GM12878 (cell line): Measurements from ENCODE around the gene ZC3H8. TPM values are rescaled to one million over a fixed set of nuclear protein-coding genes. Genes with fewer than 3 reads are reported as not detected.

ENCODE experiments used
- ATAC-seq: fragments of 200-7000 bp; cut with Tn5 transposase; 3 replicates; pipeline ENCODE4 v1.9.1; 2020; ENCODE audit warnings: mild to moderate bottlenecking, moderate library complexity
- BruUV-seq: library from RNA; stranded (reverse); fragments of 400-500 nt; replicated peaks from 2 replicates; lab custom pipeline; 2021; lab: Mats Ljungman, UMichigan
- CTCF ChIA-PET: fragments of 300-600 bp; sonication (Branson Sonifier 250); formaldehyde crosslinking; extraction: SDS; loops from one replicate; lab custom pipeline; 2021; ENCODE audit warnings: inconsistent platforms; lab: Yijun Ruan, JAX
- POLR2A ChIA-PET: fragments of 350-600 bp; formaldehyde crosslinking; extraction: SDS; loops from one replicate; lab custom pipeline; 2021; ENCODE audit warnings: inconsistent platforms; lab: Charles Lee
- RAD21 ChIA-PET: fragments of 300-600 bp; sonication (Branson Sonifier 250); formaldehyde crosslinking; loops from one replicate; lab custom pipeline; 2023; ENCODE audit warnings: antibody characterized with exemption; ENCODE audit not compliant: unreplicated experiment; lab: Charles Lee
- SMC1A ChIA-PET: fragments of 300-600 bp; sonication (Branson Sonifier 250); formaldehyde crosslinking; loops from one replicate; lab custom pipeline; 2023; ENCODE audit not compliant: unreplicated experiment, uncharacterized antibody; lab: Charles Lee
- DNase-seq: peaks from one replicate; pipeline ENCODE4 v3.0.0-alpha.2; 2011; ENCODE audit warnings: low read depth, low spot score
- FAIRE-seq: peaks from 3 replicates; lab custom pipeline; 2011; peaks lifted over from hg19 to GRCh38; lab: Jason Lieb, UNC
- H2AFZ ChIP-seq: 2 replicates; pipeline ENCODE4 v1.6.0; 2011; ENCODE audit warnings: low read depth, low read length, control low read depth; ENCODE audit not compliant: control insufficient read depth
- H3K27ac ChIP-seq: 2 replicates; pipeline ENCODE4 v1.5.1; 2011; ENCODE audit warnings: control low read depth; ENCODE audit not compliant: control insufficient read depth, insufficient read depth
- H3K27me3 ChIP-seq, 2 experiments: replicated peaks in 1 of 2; 2 replicates each; pipeline versions ENCODE4 v1.6.0 to v1.6.1; 2011; ENCODE audit warnings: low read length in 1 of 2; ENCODE audit not compliant: control insufficient read depth in 2 of 2, insufficient read depth in 2 of 2
- H3K36me3 ChIP-seq, 2 experiments: 2 replicates each; pipeline ENCODE4 v1.5.1; 2011; ENCODE audit warnings: low read length in 1 of 2; ENCODE audit not compliant: control insufficient read depth in 2 of 2, insufficient read depth in 2 of 2
- H3K4me1 ChIP-seq: 2 replicates; pipeline ENCODE4 v1.6.1; 2011; ENCODE audit warnings: mild to moderate bottlenecking, low read length, moderate library complexity, mixed read lengths; ENCODE audit not compliant: control insufficient read depth, insufficient read depth
- H3K4me2 ChIP-seq: 2 replicates; pipeline ENCODE4 v1.6.0; 2011; ENCODE audit warnings: control low read depth; ENCODE audit not compliant: control insufficient read depth, insufficient read depth
- H3K4me3 ChIP-seq: fragments of 200-600 bp; sonication (generic); 2 replicates; pipeline ENCODE4 v1.5.1; 2016
- H3K79me2 ChIP-seq: 2 replicates; pipeline ENCODE4 v1.6.0; 2011; ENCODE audit warnings: low read length; ENCODE audit not compliant: control insufficient read depth, insufficient read depth
- H3K9ac ChIP-seq: 2 replicates; pipeline ENCODE4 v1.8.0; 2011; ENCODE audit warnings: low read length, control low read depth, mixed read lengths; ENCODE audit not compliant: control insufficient read depth, insufficient read depth
- H3K9me3 ChIP-seq: replicated peaks from 3 replicates; pipeline ENCODE4 v1.5.1; 2011; ENCODE audit warnings: mild to moderate bottlenecking, low read length; ENCODE audit not compliant: control insufficient read depth, insufficient read depth
- H4K20me1 ChIP-seq: 2 replicates; pipeline ENCODE4 v1.6.0; 2011; ENCODE audit not compliant: control insufficient read depth, insufficient read depth
- BCL11A ChIP-seq: IDR thresholded peaks from 2 replicates; pipeline ENCODE4 v1.6.1; 2011; ENCODE audit warnings: low read depth, low read length
- CEBPB ChIP-seq, 2 experiments: fragments of 150-350 bp in 1 of 2; IDR thresholded peaks; 2 replicates each; pipeline ENCODE4 v1.6.1; 2012 to 2014; ENCODE audit warnings: low read depth in 2 of 2, low read length in 2 of 2, borderline replicate concordance in 1 of 2, inconsistent platforms in 1 of 2
- CREM ChIP-seq: IDR thresholded peaks from 2 replicates; pipeline ENCODE4 v1.6.1; 2014; ENCODE audit warnings: antibody characterized with exemption, low read depth
- EGR1 ChIP-seq, 2 experiments: IDR thresholded peaks; 1 replicate in 1 of 2; 2 replicates in 1 of 2; pipeline ENCODE4 v1.6.1; 2011 to 2012; ENCODE audit warnings: low read depth in 2 of 2, low read length in 2 of 2, borderline replicate concordance in 1 of 2, mild to moderate bottlenecking in 1 of 2, moderate library complexity in 1 of 2
- KAT2A ChIP-seq: conservative IDR thresholded peaks from 2 replicates; pipeline ENCODE4 v1.6.1; 2011; ENCODE audit warnings: low read depth, low read length; ENCODE audit not compliant: control insufficient read depth
- MEF2A ChIP-seq: IDR thresholded peaks from 2 replicates; pipeline ENCODE4 v1.6.1; 2011; ENCODE audit warnings: low read depth, mild to moderate bottlenecking, low read length, moderate library complexity; ENCODE audit not compliant: insufficient read depth
- TARDBP ChIP-seq: IDR thresholded peaks from 2 replicates; pipeline ENCODE4 v1.6.1; 2016; ENCODE audit warnings: borderline replicate concordance
- ZSCAN29 ChIP-seq: fragments of 450-650 bp; IDR thresholded peaks from 2 replicates; pipeline ENCODE4 v1.6.1; 2017; ENCODE audit warnings: mild to moderate bottlenecking, moderate library complexity
- WGBS: methylation state at CpG from one replicate; pipeline ENCODE4 v1.1.6; 2016; ENCODE audit warnings: low lambda C conversion rate; ENCODE audit not compliant: insufficient replicate concordance, insufficient coverage; ENCODE audit errors: missing lambda C conversion rate; 5-methylcytosine and 5-hydroxymethylcytosine counted together
- in situ Hi-C: fragments of 300-500 bp; cut with MboI; formaldehyde crosslinking; loops from 9 replicates; pipeline ENCODE4 v1.14.3; 2018; ENCODE audit warnings: mixed read lengths
- intact Hi-C: fragments of 100-400 bp; cut with micrococcal nuclease; formaldehyde crosslinking; loops from one replicate; pipeline ENCODE4 v1.14.2; 2022; ENCODE audit not compliant: unreplicated experiment
- polyA plus RNA-seq, 11 experiments: library from polyadenylated mRNA; depleted of rRNA in 4 of 11; unstranded in 6 of 11; stranded (reverse) in 5 of 11; fragments of >200 nt; fragmentation: Nextera tagmentation in 4 of 11; fragmentation: Illumina TruSeq in 1 of 11; extraction: Ambion mirVana in 4 of 11; extraction: Trizol in 1 of 11; gene quantifications; 1 replicate in 1 of 11; 2 replicates in 10 of 11; pipeline versions ENCODE4 v1.2.1 to v1.2.3, GENCODE V29; 2011 to 2016; ENCODE audit warnings: inconsistent platforms in 2 of 11, missing spikeins in 2 of 11, low read depth in 1 of 11
- total RNA-seq, 4 experiments: library from RNA; depleted of rRNA in 3 of 4; stranded (reverse); fragments of >200 nt in 3 of 4; fragmentation: Illumina TruSeq in 1 of 4; extraction: Trizol in 1 of 4; gene quantifications; 2 replicates each; pipeline versions ENCODE4 v1.2.1 to v1.2.3, GENCODE V29; 2013 to 2021
- TF ChIP-seq, protein P1 (sequence below): fragments of 450-650 bp; IDR thresholded peaks from 2 replicates; pipeline ENCODE4 v1.6.1; 2016; ENCODE audit warnings: mild to moderate bottlenecking
- TF ChIP-seq, protein P2 (sequence below): fragments of 450-650 bp; IDR thresholded peaks from 2 replicates; pipeline ENCODE4 v1.6.1; 2017; ENCODE audit warnings: mild to moderate bottlenecking, moderate library complexity

The ZC3H8 gene
- total and polyA plus RNA-seq, 10 of the 15 experiments (the other 5 are each of a cell fraction or from before 2014, with no cell fraction given) = 9.9 to 28.4 (median 19.5) TPM

DNA sequence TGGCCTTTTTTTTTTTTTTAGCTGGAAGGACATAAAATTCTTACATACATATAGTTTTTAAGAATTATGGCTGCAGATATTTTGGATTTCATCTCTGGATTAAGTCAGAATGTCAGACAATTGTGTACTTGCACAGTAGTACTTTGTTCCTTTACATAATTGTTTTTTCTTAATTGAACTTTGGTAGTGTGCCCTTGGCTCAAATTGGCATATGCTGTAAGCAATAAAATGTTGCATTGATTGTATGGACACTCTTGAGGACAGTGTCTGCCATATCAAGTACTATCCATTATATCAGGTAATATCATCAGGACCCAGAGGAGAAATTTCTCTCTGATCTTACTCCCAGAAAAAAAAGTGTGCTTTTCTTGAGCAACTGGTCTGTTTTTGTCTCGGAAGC, 35.8 kb upstream of the ZC3H8 start:
- H3K4me1 ChIP-seq = no peaks in the 10 kb centered on the region
- ChIA-PET RAD21 (no interaction called here), POLR2A (no interaction called here), CTCF (interaction anchor here (1.0 to 1.6 kb wide), 2 partner anchors 30 to 32 kb away, joined by 5 read pairs; no protein-coding TSS in a partner anchor), SMC1A (no interaction called here)
- no peak for ATAC-seq
- H3K9ac ChIP-seq = no peak overlapping the region
- no peaks in the 10 kb centered on the region for H3K79me2 ChIP-seq
- 64% methylated on average over 1 of the region's 1 CpG for WGBS
- H3K9me3 ChIP-seq = no peaks in the 10 kb centered on the region
- no peaks in the 10 kb centered on the region for H3K27me3 ChIP-seq
- no peak overlapping the region for H3K4me2 ChIP-seq
- intact Hi-C loops (no loop called here), in situ Hi-C loops (no loop called here)
- H3K36me3 ChIP-seq = no peaks in the 10 kb centered on the region
- no peak for DNase-seq
- no peaks in the 10 kb centered on the region for H4K20me1 ChIP-seq
- no peak overlapping the region for H2AFZ ChIP-seq
- FAIRE-seq = no peak
- H3K27ac ChIP-seq = no peak overlapping the region
- no TSS peak for BruUV-seq
- no peak overlapping the region for H3K4me3 ChIP-seq
- no peak for TF ChIP-seq CEBPB (IDR thresholded peaks at IDR 0.05; ENCODE audit: borderline replicate concordance in 1 of 2, low read depth in 2 of 2, low read length in 2 of 2)
- TF ChIP-seq TARDBP = no peak
- no peak for TF ChIP-seq CREM
- no peak for TF ChIP-seq ZSCAN29
- no peak for TF ChIP-seq BCL11A
- TF ChIP-seq KAT2A = no peak
- no peak for TF ChIP-seq EGR1 (IDR thresholded peaks at IDR 0.05; ENCODE audit: borderline replicate concordance in 1 of 2, low read depth in 2 of 2, low read length in 2 of 2)
- TF ChIP-seq, protein P1, sequence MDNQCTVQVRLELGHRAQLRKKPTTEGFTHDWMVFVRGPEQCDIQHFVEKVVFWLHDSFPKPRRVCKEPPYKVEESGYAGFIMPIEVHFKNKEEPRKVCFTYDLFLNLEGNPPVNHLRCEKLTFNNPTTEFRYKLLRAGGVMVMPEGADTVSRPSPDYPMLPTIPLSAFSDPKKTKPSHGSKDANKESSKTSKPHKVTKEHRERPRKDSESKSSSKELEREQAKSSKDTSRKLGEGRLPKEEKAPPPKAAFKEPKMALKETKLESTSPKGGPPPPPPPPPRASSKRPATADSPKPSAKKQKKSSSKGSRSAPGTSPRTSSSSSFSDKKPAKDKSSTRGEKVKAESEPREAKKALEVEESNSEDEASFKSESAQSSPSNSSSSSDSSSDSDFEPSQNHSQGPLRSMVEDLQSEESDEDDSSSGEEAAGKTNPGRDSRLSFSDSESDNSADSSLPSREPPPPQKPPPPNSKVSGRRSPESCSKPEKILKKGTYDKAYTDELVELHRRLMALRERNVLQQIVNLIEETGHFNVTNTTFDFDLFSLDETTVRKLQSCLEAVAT = no peak
- no peak for TF ChIP-seq MEF2A
- TF ChIP-seq, protein P2, sequence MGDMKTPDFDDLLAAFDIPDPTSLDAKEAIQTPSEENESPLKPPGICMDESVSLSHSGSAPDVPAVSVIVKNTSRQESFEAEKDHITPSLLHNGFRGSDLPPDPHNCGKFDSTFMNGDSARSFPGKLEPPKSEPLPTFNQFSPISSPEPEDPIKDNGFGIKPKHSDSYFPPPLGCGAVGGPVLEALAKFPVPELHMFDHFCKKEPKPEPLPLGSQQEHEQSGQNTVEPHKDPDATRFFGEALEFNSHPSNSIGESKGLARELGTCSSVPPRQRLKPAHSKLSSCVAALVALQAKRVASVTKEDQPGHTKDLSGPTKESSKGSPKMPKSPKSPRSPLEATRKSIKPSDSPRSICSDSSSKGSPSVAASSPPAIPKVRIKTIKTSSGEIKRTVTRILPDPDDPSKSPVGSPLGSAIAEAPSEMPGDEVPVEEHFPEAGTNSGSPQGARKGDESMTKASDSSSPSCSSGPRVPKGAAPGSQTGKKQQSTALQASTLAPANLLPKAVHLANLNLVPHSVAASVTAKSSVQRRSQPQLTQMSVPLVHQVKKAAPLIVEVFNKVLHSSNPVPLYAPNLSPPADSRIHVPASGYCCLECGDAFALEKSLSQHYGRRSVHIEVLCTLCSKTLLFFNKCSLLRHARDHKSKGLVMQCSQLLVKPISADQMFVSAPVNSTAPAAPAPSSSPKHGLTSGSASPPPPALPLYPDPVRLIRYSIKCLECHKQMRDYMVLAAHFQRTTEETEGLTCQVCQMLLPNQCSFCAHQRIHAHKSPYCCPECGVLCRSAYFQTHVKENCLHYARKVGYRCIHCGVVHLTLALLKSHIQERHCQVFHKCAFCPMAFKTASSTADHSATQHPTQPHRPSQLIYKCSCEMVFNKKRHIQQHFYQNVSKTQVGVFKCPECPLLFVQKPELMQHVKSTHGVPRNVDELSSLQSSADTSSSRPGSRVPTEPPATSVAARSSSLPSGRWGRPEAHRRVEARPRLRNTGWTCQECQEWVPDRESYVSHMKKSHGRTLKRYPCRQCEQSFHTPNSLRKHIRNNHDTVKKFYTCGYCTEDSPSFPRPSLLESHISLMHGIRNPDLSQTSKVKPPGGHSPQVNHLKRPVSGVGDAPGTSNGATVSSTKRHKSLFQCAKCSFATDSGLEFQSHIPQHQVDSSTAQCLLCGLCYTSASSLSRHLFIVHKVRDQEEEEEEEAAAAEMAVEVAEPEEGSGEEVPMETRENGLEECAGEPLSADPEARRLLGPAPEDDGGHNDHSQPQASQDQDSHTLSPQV = no peak
- TF ChIP-seq, all 136 proteins: peak for 0
